Ovary (tissue), 9 donors: ENCODE measurements around the gene CDH18. TPM values are rescaled to one million over a fixed set of nuclear protein-coding genes. Genes with fewer than 3 reads are reported as not detected.

Source experiments
- DNase-seq, 5 donors: peaks; one replicate each; pipeline ENCODE4 v3.0.0-alpha.2; 2019 to 2020
- H3K27ac ChIP-seq, 2 donors: fragments of 200-600 bp; one replicate each; pipeline versions ENCODE4 v1.5.1 to v1.8.0; 2019 to 2022
- H3K27me3 ChIP-seq: fragments of 200-600 bp; one replicate; pipeline ENCODE4 v1.8.0; 2022
- H3K36me3 ChIP-seq: fragments of 200-600 bp; sonication (generic); one replicate; pipeline ENCODE4 v1.5.1; 2019
- H3K4me1 ChIP-seq: one replicate; pipeline ENCODE4 v1.8.1; 2013; ENCODE audit warnings: mild to moderate bottlenecking, moderate library complexity; ENCODE audit not compliant: insufficient read depth
- H3K4me3 ChIP-seq: fragments of 200-600 bp; sonication (generic); one replicate; pipeline ENCODE4 v1.5.1; 2017
- H3K9me3 ChIP-seq, 2 donors: fragments of 200-600 bp in 1 of 2; sonication (generic) in 1 of 2; one replicate each; pipeline versions ENCODE4 v1.5.1 to v1.8.1; 2013 to 2019; ENCODE audit warnings: mild to moderate bottlenecking in 1 of 2, moderate library complexity in 1 of 2
- EP300 ChIP-seq: sonication (generic); formaldehyde crosslinking; IDR thresholded peaks from one replicate; pipeline ENCODE4 v1.6.1; 2017; ENCODE audit warnings: antibody characterized with exemption
- POLR2A ChIP-seq: fragments of 450-650 bp; IDR thresholded peaks from one replicate; pipeline ENCODE4 v1.6.1; 2017; ENCODE audit warnings: antibody characterized with exemption, mild to moderate bottlenecking, moderate library complexity
- WGBS, 3 donors: extraction: QIAGEN DNeasy Blood & Tissue Kit in 1 of 3; methylation state at CpG; one replicate each; pipeline versions ENCODE4 v1.1.5 to v1.1.7; 2013 to 2017; 5-methylcytosine and 5-hydroxymethylcytosine counted together
- intact Hi-C, 4 donors: fragments of 100-400 bp; cut with DNase I; formaldehyde crosslinking; loops; one replicate each; pipeline versions ENCODE4 v1.11.0 to v1.15.1; 2022 to 2023
- polyA plus RNA-seq, 2 donors: library from polyadenylated mRNA; stranded (reverse); fragments of 200-250 nt in 1 of 2; fragments of 350-450 nt in 1 of 2; fragmentation: Illumina TruSeq in 1 of 2; extraction: RNeasy Lipid Tissue Mini Kit (QIAGEN cat#74804) in 1 of 2; gene quantifications; one replicate each; pipeline ENCODE4 v1.2.3, GENCODE V29; 2013 to 2014
- total RNA-seq, 7 donors: library from RNA; depleted of rRNA in 2 of 7; stranded (reverse); fragments of >200 nt in 2 of 7; fragmentation: NEBNext Ultra II Directional in 3 of 7; extraction: Animal tissue kit (Norgen Biotek cat#: 25700) in 3 of 7; gene quantifications; one replicate each; pipeline versions ENCODE4 v1.1.0 to v1.2.4, GENCODE V29; 2016 to 2023
- TF ChIP-seq, protein P1 (sequence below), 3 donors: fragments of 450-650 bp in 2 of 3; fragments of 200-600 bp in 1 of 3; IDR thresholded peaks; one replicate each; pipeline versions ENCODE4 v1.5.1 to v1.8.0; 2016 to 2022; ENCODE audit warnings: antibody characterized with exemption in 3 of 3, mild to moderate bottlenecking in 1 of 3
- donor health status: DM: no; HTN: no; CAD: no; lungs with moderate emphysema.
- donor health status: DM: no; HTN: no; CAD: no.
- donor health status: Bipolar disorder and iron deficiency.
- donor health status: DM: yes; HTN: yes; CAD: no.
- donor health status: DM: no; HTN: no; CAD: no.
- donor health status: DM: yes; HTN: yes; CAD: no.

The CDH18 gene
- total and polyA plus RNA-seq, 9 donors, result 0.06 to 0.27 TPM; not detected in 7

DNA sequence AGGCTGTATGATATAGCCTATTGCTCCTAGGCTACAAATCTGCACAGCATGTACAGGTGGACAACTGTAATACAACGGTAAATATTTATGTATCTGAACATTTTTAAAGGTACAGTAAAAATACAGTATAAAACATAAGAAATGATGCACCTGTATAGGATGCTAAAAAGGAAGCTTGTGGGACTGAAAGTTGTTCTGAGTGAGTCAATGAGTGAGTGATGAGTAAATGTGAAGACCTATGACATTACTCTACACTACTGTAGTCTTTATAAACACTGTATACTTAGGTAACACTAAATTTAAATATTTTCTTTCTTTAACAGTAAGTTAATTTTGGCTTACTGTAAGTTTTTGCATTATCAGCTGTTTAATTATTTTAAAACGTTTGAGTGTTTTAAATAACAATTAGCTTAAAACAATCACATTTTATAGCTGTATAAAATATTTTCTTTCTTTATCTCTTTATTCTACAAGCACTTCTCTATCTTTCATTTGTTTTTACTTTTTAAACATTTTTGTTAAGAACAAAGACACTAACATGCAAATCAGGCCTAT is 28.1 kb downstream of the CDH18 start:
- Histone ChIP-seq H3K36me3 (no peaks in the 10 kb centered on the region), H3K27ac (no peak overlapping the region), H3K9me3 (no peaks in the 10 kb centered on the region), H3K4me1 (no peaks in the 10 kb centered on the region), H3K4me3 (no peak overlapping the region), H3K27me3 (no peaks in the 10 kb centered on the region)
- no peak for DNase-seq
- WGBS, 3 donors, result 38 to 40% (median 39%) methylated on average over 2 of the region's 2 CpGs
- no peak for TF ChIP-seq EP300
- no peak for TF ChIP-seq POLR2A
- TF ChIP-seq, protein P1, sequence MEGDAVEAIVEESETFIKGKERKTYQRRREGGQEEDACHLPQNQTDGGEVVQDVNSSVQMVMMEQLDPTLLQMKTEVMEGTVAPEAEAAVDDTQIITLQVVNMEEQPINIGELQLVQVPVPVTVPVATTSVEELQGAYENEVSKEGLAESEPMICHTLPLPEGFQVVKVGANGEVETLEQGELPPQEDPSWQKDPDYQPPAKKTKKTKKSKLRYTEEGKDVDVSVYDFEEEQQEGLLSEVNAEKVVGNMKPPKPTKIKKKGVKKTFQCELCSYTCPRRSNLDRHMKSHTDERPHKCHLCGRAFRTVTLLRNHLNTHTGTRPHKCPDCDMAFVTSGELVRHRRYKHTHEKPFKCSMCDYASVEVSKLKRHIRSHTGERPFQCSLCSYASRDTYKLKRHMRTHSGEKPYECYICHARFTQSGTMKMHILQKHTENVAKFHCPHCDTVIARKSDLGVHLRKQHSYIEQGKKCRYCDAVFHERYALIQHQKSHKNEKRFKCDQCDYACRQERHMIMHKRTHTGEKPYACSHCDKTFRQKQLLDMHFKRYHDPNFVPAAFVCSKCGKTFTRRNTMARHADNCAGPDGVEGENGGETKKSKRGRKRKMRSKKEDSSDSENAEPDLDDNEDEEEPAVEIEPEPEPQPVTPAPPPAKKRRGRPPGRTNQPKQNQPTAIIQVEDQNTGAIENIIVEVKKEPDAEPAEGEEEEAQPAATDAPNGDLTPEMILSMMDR (IDR thresholded peaks at IDR 0.05), result no peak
- intact Hi-C loops, result no loop called here

DNA sequence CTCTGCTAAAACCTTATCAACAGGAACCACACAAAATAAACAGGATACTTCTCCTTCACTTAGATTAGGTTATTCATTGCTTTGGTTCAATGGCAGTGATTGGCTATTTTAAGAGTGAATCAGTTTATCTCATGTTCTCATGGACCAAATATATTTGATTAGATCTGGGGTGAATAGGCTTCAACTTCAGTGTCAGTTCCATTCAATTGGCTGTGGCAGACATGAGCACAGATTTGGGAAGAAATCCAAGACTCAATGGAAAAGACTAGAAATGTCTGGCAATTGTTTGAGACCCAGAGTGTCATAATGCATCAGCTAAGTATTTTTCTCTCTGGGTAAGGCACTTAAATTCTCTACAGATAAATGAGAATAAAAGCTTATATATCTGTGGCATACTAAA is 37.1 kb downstream of the CDH18 start:
- DNase-seq, result no peak
- intact Hi-C loops, result no loop called here
- TF ChIP-seq, protein P1 (IDR thresholded peaks at IDR 0.05), result no peak
- no peak for TF ChIP-seq EP300
- TF ChIP-seq POLR2A, result no peak
- no peak overlapping the region for H3K4me3 ChIP-seq
- no peak overlapping the region for H3K27ac ChIP-seq
- H3K27me3 ChIP-seq, result no peaks in the 10 kb centered on the region
- no peaks in the 10 kb centered on the region for H3K4me1 ChIP-seq
- no peaks in the 10 kb centered on the region for H3K36me3 ChIP-seq
- H3K9me3 ChIP-seq, result no peaks in the 10 kb centered on the region

DNA sequence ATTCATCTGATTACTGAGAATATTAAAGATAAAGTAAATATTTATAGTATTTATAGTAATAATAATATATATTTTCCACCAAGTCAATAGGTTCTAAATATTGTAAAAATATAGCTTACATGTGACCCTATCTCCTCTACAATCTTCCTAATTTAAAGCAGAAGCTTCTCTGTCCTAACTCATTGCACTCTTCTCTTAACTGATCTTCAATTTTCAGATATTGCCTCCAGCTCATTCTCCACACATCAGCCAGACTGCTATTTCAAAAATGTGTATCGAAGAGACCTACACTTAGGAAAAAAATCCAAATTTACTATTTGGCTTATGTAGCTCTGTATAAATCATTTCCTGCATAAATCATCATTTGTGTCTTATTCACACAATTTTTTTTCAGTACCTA is 47.8 kb downstream of the CDH18 start:
- intact Hi-C loops, result no loop called here
- H3K27me3 ChIP-seq, result no peaks in the 10 kb centered on the region
- no peak overlapping the region for H3K27ac ChIP-seq
- no peak for DNase-seq
- H3K9me3 ChIP-seq, result no peaks in the 10 kb centered on the region
- H3K4me3 ChIP-seq, result no peak overlapping the region
- H3K4me1 ChIP-seq, result no peaks in the 10 kb centered on the region
- TF ChIP-seq, protein P1 (IDR thresholded peaks at IDR 0.05), result no peak
- no peak for TF ChIP-seq POLR2A
- TF ChIP-seq EP300, result no peak
- 90 to 93% (median 91%) methylated on average over 1 of the region's 1 CpG for WGBS, 3 donors
- H3K36me3 ChIP-seq, result no peaks in the 10 kb centered on the region

DNA sequence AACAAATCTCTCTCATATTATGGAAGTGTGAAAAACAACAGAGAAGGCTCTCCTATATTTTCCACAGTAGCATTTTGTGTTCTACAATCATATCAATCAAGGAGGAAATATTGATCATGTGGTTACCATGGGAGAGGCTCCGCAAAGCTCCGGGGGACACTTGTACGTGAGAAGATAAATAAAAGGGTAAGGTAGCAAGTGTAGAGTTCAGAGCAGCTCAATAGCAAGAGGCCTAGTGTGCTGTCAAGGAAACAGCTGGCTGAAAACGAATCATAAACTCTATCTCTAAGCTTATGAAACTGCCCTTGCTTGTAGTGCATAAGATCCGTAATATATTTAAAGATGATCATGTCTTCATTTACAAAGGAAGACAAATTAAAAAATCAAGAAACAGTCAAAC is 57.5 kb downstream of the CDH18 start:
- intact Hi-C loops, result no loop called here
- WGBS, 3 donors, result 87 to 90% (median 89%) methylated on average over 5 of the region's 5 CpGs
- TF ChIP-seq, protein P1 (IDR thresholded peaks at IDR 0.05), result no peak
- TF ChIP-seq POLR2A, result no peak
- no peak for TF ChIP-seq EP300

More for the DNA sequence above, 57.5 kb downstream of the CDH18 start:
- no peak overlapping the region for H3K27ac ChIP-seq
- no peaks in the 10 kb centered on the region for H3K36me3 ChIP-seq
- no peaks in the 10 kb centered on the region for H3K4me1 ChIP-seq
- H3K4me3 ChIP-seq, result no peak overlapping the region
- H3K27me3 ChIP-seq, result no peaks in the 10 kb centered on the region
- no peaks in the 10 kb centered on the region for H3K9me3 ChIP-seq
- DNase-seq, result no peak
